SH-SY5Y (cell line): ENCODE data around the gene ZMYND15.

Experiments used
- GATA2 ChIP-seq: IDR thresholded peaks from 2 replicates; pipeline ENCODE4 v1.6.1; 2011; ENCODE audit warnings: mild to moderate bottlenecking, low read depth, low read length
- GATA3 ChIP-seq: IDR thresholded peaks from 2 replicates; pipeline ENCODE4 v1.6.1; 2011; ENCODE audit warnings: low read depth, mild to moderate bottlenecking, low read length, moderate library complexity

The ZMYND15 gene

DNA sequence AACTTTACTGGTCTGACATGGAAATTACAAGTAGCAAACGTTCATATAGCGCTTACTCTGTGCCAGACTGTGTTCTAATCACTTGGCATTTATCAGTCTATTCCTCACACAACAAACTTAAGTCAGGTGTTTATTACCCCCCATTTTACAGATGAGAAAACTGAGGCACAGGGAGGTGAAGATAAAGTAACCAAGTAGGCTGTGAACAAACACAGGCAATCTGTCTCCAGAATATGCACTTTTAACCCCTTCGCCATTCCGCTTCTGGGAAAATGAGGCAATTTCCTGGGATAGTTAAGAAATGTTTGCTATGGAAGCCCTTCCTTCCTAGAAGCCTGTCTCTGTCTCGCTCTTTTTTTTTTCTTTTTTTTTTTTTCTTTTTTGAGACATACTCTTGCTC lies 12.3 kb downstream of the ZMYND15 start:
- TF ChIP-seq GATA2 (no peak), GATA3 (no peak)

DNA sequence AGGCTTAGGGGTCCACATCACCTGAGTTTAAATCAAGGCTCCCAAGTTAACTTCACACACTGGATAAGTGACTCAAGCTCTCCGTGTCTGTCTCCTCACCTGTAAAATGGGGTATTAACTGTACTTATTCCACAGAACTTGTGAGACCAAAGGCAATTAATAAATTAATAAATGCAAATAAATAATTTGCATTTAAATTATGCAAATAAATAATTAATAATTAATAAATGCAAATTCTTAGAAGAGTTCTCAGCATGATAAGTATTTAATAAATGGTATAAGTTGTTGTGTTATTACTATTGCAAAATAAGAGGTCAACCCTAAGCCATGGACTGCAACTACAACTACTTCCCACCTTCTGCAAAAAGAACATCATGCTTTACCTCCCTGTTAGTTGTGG lies 13.8 kb downstream of the ZMYND15 start:
- no peak for TF ChIP-seq GATA3
- no peak for TF ChIP-seq GATA2

- TF ChIP-seq GATA2 (no peak), GATA3 (no peak)
These were observed 20.2 kb downstream of the ZMYND15 start for GRCh38 chr17:4759776-4760236.

GRCh38 chr17:4764595-4764994 lies 25.0 kb downstream of the ZMYND15 start:
- TF ChIP-seq GATA3 (no peak), GATA2 (no peak)

- TF ChIP-seq GATA3: no peak
- TF ChIP-seq GATA2: no peak
These were observed 26.6 kb downstream of the ZMYND15 start for GRCh38 chr17:4766201-4766600.

GRCh38 chr17:4766723-4767122 lies 27.1 kb downstream of the ZMYND15 start:
- TF ChIP-seq GATA3 (no peak), GATA2 (no peak)

- TF ChIP-seq GATA3 (no peak), GATA2 (no peak)
These were observed 28.7 kb downstream of the ZMYND15 start for GRCh38 chr17:4768298-4768697.

GRCh38 chr17:4769628-4770027 lies 30.0 kb downstream of the ZMYND15 start:
- TF ChIP-seq GATA2 (no peak), GATA3 (no peak)

GRCh38 chr17:4771519-4772234 lies 32.0 kb downstream of the ZMYND15 start, which contains the start of gene TM4SF5:
Gene TM4SF5, plus strand, starts transcription at chr17:4771886. Its CDS starts 37 bp downstream, at chr17:4771923.
- TF ChIP-seq GATA3 (no peak), GATA2 (no peak)

DNA sequence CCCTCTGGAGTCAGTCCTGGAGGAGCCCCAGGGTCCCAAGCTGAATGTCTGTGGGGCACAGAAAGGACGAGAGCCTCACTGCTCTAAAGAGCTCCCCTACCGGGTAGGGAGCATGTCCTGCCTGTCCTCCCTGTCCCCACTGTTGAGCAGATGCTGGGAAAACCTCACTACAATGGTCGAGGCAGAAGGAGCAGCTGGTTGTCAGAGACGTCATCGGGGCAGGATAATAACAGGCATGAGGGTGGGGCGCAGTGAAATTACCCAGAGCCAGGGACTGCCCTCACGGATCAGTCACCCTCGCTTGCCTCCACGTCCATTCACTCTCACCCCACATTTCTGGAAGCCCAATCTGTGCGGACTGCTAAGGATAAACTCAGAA lies 32.6 kb downstream of the ZMYND15 start:
- TF ChIP-seq GATA3: no peak

- TF ChIP-seq GATA3 (no peak), GATA2 (no peak)
These were observed 38.5 kb downstream of the ZMYND15 start for GRCh38 chr17:4777969-4778760.

DNA sequence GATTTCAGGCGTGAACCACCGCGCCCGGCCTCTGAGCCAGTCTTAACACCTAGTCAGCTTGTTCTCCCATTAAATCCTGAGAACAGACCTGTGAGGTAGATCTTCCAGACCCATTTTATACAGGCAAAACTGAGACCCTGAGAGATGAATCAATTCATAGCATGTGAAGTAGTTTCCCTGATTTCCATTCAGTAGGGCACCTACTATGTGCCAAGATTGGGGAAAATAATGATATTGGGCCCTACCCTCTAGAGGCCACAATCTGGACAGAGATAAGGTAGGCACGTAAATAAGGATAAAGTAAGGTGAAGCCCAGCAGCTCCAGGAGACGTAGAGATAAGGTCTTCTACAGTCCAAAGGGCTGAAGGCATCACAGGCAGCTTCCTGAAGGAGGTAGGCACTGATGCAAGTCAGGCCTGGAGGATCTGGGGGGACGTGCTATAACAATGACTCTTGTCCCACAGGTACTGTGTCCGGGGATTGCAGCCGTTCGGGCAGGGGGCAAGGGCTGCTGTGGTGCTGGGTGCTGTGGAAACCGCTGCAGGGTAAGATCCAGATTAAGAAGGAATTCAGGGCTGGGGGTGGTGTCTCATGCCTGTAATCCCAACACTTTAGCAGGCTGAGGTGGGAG lies 40.8 kb downstream of the ZMYND15 start:
- TF ChIP-seq GATA2: no peak
- TF ChIP-seq GATA3: no peak

DNA sequence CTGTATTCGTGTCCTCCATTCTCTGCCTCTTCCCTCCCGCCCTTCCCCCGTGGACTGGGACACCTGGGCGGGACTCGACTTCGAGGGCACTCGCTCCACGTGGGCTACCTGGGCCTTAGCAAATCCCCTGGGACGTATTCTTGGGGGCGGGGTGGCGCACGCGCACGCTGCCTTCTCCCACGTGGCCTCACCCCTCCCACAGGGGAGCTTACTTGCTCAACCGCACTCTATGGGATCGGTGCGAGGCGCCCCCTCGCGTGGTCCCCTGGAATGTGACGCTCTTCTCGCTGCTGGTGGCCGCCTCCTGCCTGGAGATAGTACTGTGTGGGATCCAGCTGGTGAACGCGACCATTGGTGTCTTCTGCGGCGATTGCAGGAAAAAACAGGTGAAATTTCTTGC lies 43.0 kb downstream of the ZMYND15 start:
- TF ChIP-seq GATA2 (no peak), GATA3 (no peak)

DNA sequence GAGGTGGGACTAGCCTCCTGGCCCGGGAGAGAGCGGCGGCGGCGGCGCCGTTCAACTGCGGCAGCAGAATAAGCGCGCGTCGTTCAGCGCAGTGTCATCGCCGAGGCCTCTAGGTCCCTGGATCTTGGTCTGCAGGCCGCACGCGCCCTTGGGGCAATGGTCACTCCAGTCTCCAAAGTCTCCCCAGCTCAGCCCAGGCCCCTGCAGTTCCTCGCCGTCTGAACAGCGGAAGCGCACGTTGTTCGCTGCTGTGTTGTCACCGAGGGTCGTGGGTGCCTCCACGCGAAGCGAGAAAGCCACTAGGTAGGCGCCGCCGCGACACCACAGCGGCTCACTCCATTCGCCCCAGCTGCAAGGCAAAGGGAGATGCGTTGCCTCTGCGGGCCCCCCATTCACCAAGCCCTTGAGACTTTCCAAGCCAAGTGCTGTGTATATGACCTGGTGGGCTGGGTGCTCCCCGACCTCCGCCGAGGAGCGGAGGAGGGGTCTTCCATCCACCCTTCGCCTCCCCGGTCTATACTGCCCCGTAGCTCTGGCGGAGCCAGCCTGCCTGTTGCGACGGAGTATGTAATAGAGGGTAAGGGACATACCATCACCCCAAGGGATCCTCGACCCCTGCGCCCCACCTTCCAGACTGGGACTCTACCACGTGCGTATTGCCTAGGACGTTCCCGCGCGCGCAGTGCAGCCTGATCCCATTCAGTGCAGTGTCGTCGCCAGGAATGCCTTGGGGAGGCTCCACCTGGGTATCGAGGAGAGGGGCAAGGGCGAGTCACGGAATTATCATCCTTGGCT lies 45.9 kb downstream of the ZMYND15 start:
- TF ChIP-seq GATA3: no peak
- no peak for TF ChIP-seq GATA2
